SK-N-SH (cell line): Measurements from ENCODE around the gene NIBAN1.

Experiments
- CTCF ChIP-seq: fragments of 200-600 bp; sonication (generic); IDR thresholded peaks from 2 replicates; pipeline ENCODE4 v1.6.1; 2017; ENCODE audit warnings: antibody characterized with exemption, mild to moderate bottlenecking, moderate library complexity
- ELF1 ChIP-seq: IDR thresholded peaks from 2 replicates; pipeline ENCODE4 v1.4.0; 2012
- EP300 ChIP-seq, 2 experiments: IDR thresholded peaks; 2 replicates each; pipeline versions ENCODE4 v1.4.0 to v1.6.1; 2012; ENCODE audit warnings: borderline replicate concordance in 1 of 2, low read depth in 1 of 2, low read length in 1 of 2
- FOXM1 ChIP-seq: IDR thresholded peaks from 2 replicates; pipeline ENCODE4 v1.4.0; 2012; ENCODE audit warnings: low read depth, mild to moderate bottlenecking
- GABPA ChIP-seq: IDR thresholded peaks from 2 replicates; pipeline ENCODE4 v1.4.0; 2012; ENCODE audit warnings: low read depth, mild to moderate bottlenecking
- IRF3 ChIP-seq: fragments of 150-350 bp; IDR thresholded peaks from 2 replicates; pipeline ENCODE4 v1.6.1; 2016; ENCODE audit warnings: mild to moderate bottlenecking, low read depth, low read length
- JUND ChIP-seq: IDR thresholded peaks from 2 replicates; pipeline ENCODE4 v1.4.0; 2012
- MXI1 ChIP-seq: IDR thresholded peaks from 2 replicates; pipeline ENCODE4 v1.6.1; 2012; ENCODE audit warnings: mild to moderate bottlenecking, low read depth, low read length, improper control_type of control experiment
- POLR2AphosphoS5 ChIP-seq: IDR thresholded peaks from 2 replicates; pipeline ENCODE4 v1.6.1; 2012; ENCODE audit warnings: low read depth, low read length
- RAD21 ChIP-seq: IDR thresholded peaks from 2 replicates; pipeline ENCODE4 v1.6.1; 2012; ENCODE audit warnings: mild to moderate bottlenecking, low read length
- REST ChIP-seq: IDR thresholded peaks from 2 replicates; pipeline ENCODE4 v1.6.1; 2012; ENCODE audit warnings: mild to moderate bottlenecking, low read depth, low read length, moderate library complexity
- RXRA ChIP-seq: IDR thresholded peaks from 2 replicates; pipeline ENCODE4 v1.4.0; 2012; ENCODE audit warnings: low read depth, mild to moderate bottlenecking, borderline replicate concordance
- TEAD4 ChIP-seq: IDR thresholded peaks from 2 replicates; pipeline ENCODE4 v1.4.0; 2012; ENCODE audit warnings: mild to moderate bottlenecking, borderline replicate concordance; ENCODE audit not compliant: insufficient read depth
- USF2 ChIP-seq: fragments of 150-350 bp; IDR thresholded peaks from 2 replicates; pipeline ENCODE4 v1.6.1; 2017; ENCODE audit warnings: antibody characterized with exemption, low read length, low read depth, borderline replicate concordance

- TF ChIP-seq REST: no peak
- no peak for TF ChIP-seq GABPA
- TF ChIP-seq RAD21: no peak
- no peak for TF ChIP-seq USF2
- no peak for TF ChIP-seq CTCF
- no peak for TF ChIP-seq RXRA
- no peak for TF ChIP-seq JUND
- no peak for TF ChIP-seq POLR2AphosphoS5
- TF ChIP-seq ELF1: no peak
- TF ChIP-seq EP300 (IDR thresholded peaks at IDR 0.05; ENCODE audit: borderline replicate concordance in 1 of 2, low read depth in 1 of 2, low read length in 1 of 2): no peak
- no peak for TF ChIP-seq MXI1
- TF ChIP-seq IRF3: no peak
- no peak for TF ChIP-seq FOXM1
- TF ChIP-seq TEAD4: no peak
Observed at GRCh38 chr1:184928394-184928793, 45.9 kb downstream of the NIBAN1 start.
